ENCODE measurements around the gene PTGES2.

PTGES2 gene

GRCh38 chr9:128161215-128161902 is 33.8 kb upstream of the PTGES2 start:
- no peak for TF ChIP-seq CTCF (IDR thresholded peaks at IDR 0.05; ENCODE audit: low read depth, low read length, missing control alignments)
- no peak for DNase-seq (ENCODE audit: extremely low read depth, low read depth)
- H3K4me3 ChIP-seq (replicated peaks; ENCODE audit: low read depth, low read length) = peak overlapping the region; percentile 92

GRCh38 chr9:128160603-128160987 is 33.1 kb upstream of the PTGES2 start:
- DNase-seq (ENCODE audit: extremely low read depth, low read depth) = no peak
- peak overlapping the region; percentile 92 for H3K4me3 ChIP-seq (replicated peaks; ENCODE audit: low read depth, low read length)
- no peak for TF ChIP-seq CTCF (IDR thresholded peaks at IDR 0.05; ENCODE audit: low read depth, low read length, missing control alignments)

- no peak for TF ChIP-seq CTCF (IDR thresholded peaks at IDR 0.05; ENCODE audit: low read depth, low read length, missing control alignments)
- peak within 1 kb of the TSS; percentile 92 for H3K4me3 ChIP-seq (replicated peaks; ENCODE audit: low read depth, low read length)
- peak; percentile 59 for DNase-seq (ENCODE audit: extremely low read depth, low read depth)
Observed at GRCh38 chr9:128159784-128160602, 32.5 kb upstream of the PTGES2 start, which contains the start of gene BBLN. Gene BBLN (plus strand): TSS chr9:128160265. CDS start chr9:128160408, 143 bp downstream.

GRCh38 chr9:128159522-128159783 is 31.9 kb upstream of the PTGES2 start:
- peak overlapping the region; percentile 43 for H3K4me3 ChIP-seq (replicated peaks; ENCODE audit: low read depth, low read length)
- no peak for TF ChIP-seq CTCF (IDR thresholded peaks at IDR 0.05; ENCODE audit: low read depth, low read length, missing control alignments)
- DNase-seq (ENCODE audit: extremely low read depth, low read depth) = no peak

- no peak overlapping the region for H3K4me3 ChIP-seq (replicated peaks; ENCODE audit: low read depth, low read length)
- no peak for TF ChIP-seq CTCF (IDR thresholded peaks at IDR 0.05; ENCODE audit: low read depth, low read length, missing control alignments)
- no peak for DNase-seq (ENCODE audit: extremely low read depth, low read depth)
Observed at GRCh38 chr9:128155736-128156500, 28.4 kb upstream of the PTGES2 start.

- no peak for DNase-seq (ENCODE audit: extremely low read depth, low read depth)
- TF ChIP-seq CTCF (IDR thresholded peaks at IDR 0.05; ENCODE audit: low read depth, low read length, missing control alignments) = no peak
- no peak overlapping the region for H3K4me3 ChIP-seq (replicated peaks; ENCODE audit: low read depth, low read length)
Observed at GRCh38 chr9:128153947-128154695, 26.6 kb upstream of the PTGES2 start.
